SK-N-SH (cell line): ENCODE measurements around the gene ZBED1. TPM values are rescaled to one million over a fixed set of nuclear protein-coding genes. Genes with fewer than 3 reads are reported as not detected.
"Not testable (repeated sequence)": the region's sequence is repeated elsewhere in the genome, so short reads cannot be mapped to it uniquely, and the experiment has no call there.

ENCODE experiments used
- CTCF ChIA-PET: fragments of 300-600, 350-600 bp; formaldehyde crosslinking; extraction: SDS; loops from one replicate; lab custom pipeline; 2021; lab: Yijun Ruan, JAX
- POLR2A ChIA-PET: fragments of 350-600 bp; sonication (Branson Sonifier 250); formaldehyde crosslinking; extraction: SDS; loops from one replicate; lab custom pipeline; 2020; ENCODE audit warnings: antibody characterized with exemption, inconsistent platforms; lab: Yijun Ruan, JAX
- DNase-seq: peaks from one replicate; pipeline ENCODE4 v3.0.0; 2012
- H2AFZ ChIP-seq: fragments of 200-600 bp; sonication (generic); 2 replicates; pipeline ENCODE4 v1.8.1; 2016; ENCODE audit warnings: antibody characterized with exemption, mild to moderate bottlenecking, low read depth
- H3F3A ChIP-seq: fragments of 200-600 bp; sonication (generic); replicated peaks from 2 replicates; pipeline ENCODE3; 2016; ENCODE audit warnings: antibody characterized with exemption, mild to moderate bottlenecking; ENCODE audit not compliant: insufficient read depth
- H3K27ac ChIP-seq, 2 experiments: fragments of 200-500 bp in 1 of 2; fragments of 200-600 bp in 1 of 2; sonication (Bioruptor generic) in 1 of 2; sonication (generic), shearing (Covaris generic) in 1 of 2; 2 replicates each; pipeline versions ENCODE4 v1.5.1 to v1.6.1; 2014 to 2016; ENCODE audit warnings: low read depth in 2 of 2, inconsistent platforms in 1 of 2, low read length in 1 of 2, mild to moderate bottlenecking in 1 of 2, mixed read lengths in 1 of 2
- H3K27me3 ChIP-seq: fragments of 200-600 bp; sonication (generic), shearing (Covaris generic); 2 replicates; pipeline ENCODE4 v1.6.1; 2016; ENCODE audit warnings: mixed run types; ENCODE audit not compliant: insufficient read depth
- H3K36me3 ChIP-seq, 2 experiments: fragments of 200-500 bp in 1 of 2; fragments of 200-600 bp in 1 of 2; sonication (Bioruptor generic) in 1 of 2; sonication (generic) in 1 of 2; replicated peaks in 1 of 2; 2 replicates each; pipeline versions ENCODE3 to v1.5.1; 2014 to 2016; ENCODE audit warnings: low read length in 1 of 2, mild to moderate bottlenecking in 1 of 2; ENCODE audit not compliant: insufficient read depth in 2 of 2, control insufficient read depth in 1 of 2
- H3K4me1 ChIP-seq, 2 experiments: fragments of 200-500 bp in 1 of 2; fragments of 200-600 bp in 1 of 2; sonication (Bioruptor generic) in 1 of 2; sonication (generic), shearing (Covaris generic) in 1 of 2; 2 replicates each; pipeline versions ENCODE4 v1.5.1 to v1.6.1; 2014 to 2016; ENCODE audit warnings: low read depth in 1 of 2, low read length in 1 of 2, mixed run types in 1 of 2; ENCODE audit not compliant: insufficient read depth in 2 of 2, control insufficient read depth in 1 of 2
- H3K4me2 ChIP-seq: fragments of 200-600 bp; sonication (generic), shearing (Covaris generic); 2 replicates; pipeline ENCODE4 v1.6.1; 2017; ENCODE audit warnings: mixed run types
- H3K4me3 ChIP-seq, 2 experiments: fragments of 200-500 bp in 1 of 2; fragments of 200-600 bp in 1 of 2; sonication (Bioruptor generic) in 1 of 2; sonication (generic), shearing (Covaris generic) in 1 of 2; 2 replicates each; pipeline versions ENCODE4 v1.5.1 to v1.8.1; 2014 to 2016; ENCODE audit warnings: low read depth in 2 of 2, inconsistent platforms in 1 of 2, low read length in 1 of 2, mild to moderate bottlenecking in 1 of 2, mixed read lengths in 1 of 2, moderate library complexity in 1 of 2
- H3K79me2 ChIP-seq: fragments of 200-600 bp; sonication (generic); 2 replicates; pipeline ENCODE4 v1.8.1; 2017; ENCODE audit warnings: mild to moderate bottlenecking; ENCODE audit not compliant: insufficient read depth
- H3K9ac ChIP-seq: fragments of 200-600 bp; sonication (generic); 2 replicates; pipeline ENCODE4 v1.6.1; 2017; ENCODE audit warnings: mixed run types
- H3K9me2 ChIP-seq: fragments of 200-600 bp; sonication (generic); 2 replicates; pipeline ENCODE4 v1.6.1; 2017; ENCODE audit warnings: mixed run types
- H3K9me3 ChIP-seq: fragments of 200-600 bp; sonication (generic); 2 replicates; pipeline ENCODE4 v1.6.1; 2017; ENCODE audit warnings: mixed run types, mild to moderate bottlenecking, moderate library complexity
- H4K20me1 ChIP-seq: fragments of 200-600 bp; sonication (generic); 2 replicates; pipeline ENCODE4 v1.6.1; 2017; ENCODE audit warnings: mild to moderate bottlenecking, mixed run types; ENCODE audit not compliant: insufficient read depth
- EP300 ChIP-seq, 2 experiments: IDR thresholded peaks; 2 replicates each; pipeline versions ENCODE4 v1.4.0 to v1.6.1; 2012; ENCODE audit warnings: borderline replicate concordance in 1 of 2, low read depth in 1 of 2, low read length in 1 of 2
- FOXM1 ChIP-seq: IDR thresholded peaks from 2 replicates; pipeline ENCODE4 v1.4.0; 2012; ENCODE audit warnings: low read depth, mild to moderate bottlenecking
- GATA2 ChIP-seq: sonication (generic); formaldehyde crosslinking; IDR thresholded peaks from 2 replicates; pipeline ENCODE4 v1.5.0; 2020; ENCODE audit warnings: mild to moderate bottlenecking, missing genetic modification reagents
- JUND ChIP-seq: IDR thresholded peaks from 2 replicates; pipeline ENCODE4 v1.4.0; 2012
- MEF2A ChIP-seq: IDR thresholded peaks from 2 replicates; pipeline ENCODE4 v1.4.0; 2012; ENCODE audit warnings: low read depth, borderline replicate concordance
- MXI1 ChIP-seq: IDR thresholded peaks from 2 replicates; pipeline ENCODE4 v1.6.1; 2012; ENCODE audit warnings: mild to moderate bottlenecking, low read depth, low read length, improper control_type of control experiment
- NFIC ChIP-seq: IDR thresholded peaks from 2 replicates; pipeline ENCODE4 v1.4.0; 2012; ENCODE audit warnings: borderline replicate concordance
- NRF1 ChIP-seq: IDR thresholded peaks from 2 replicates; pipeline ENCODE4 v1.6.1; 2012; ENCODE audit warnings: low read depth, mild to moderate bottlenecking, low read length
- RAD21 ChIP-seq: IDR thresholded peaks from 2 replicates; pipeline ENCODE4 v1.6.1; 2012; ENCODE audit warnings: mild to moderate bottlenecking, low read length
- RCOR1 ChIP-seq: fragments of 150-350 bp; IDR thresholded peaks from 2 replicates; pipeline ENCODE4 v1.6.1; 2017; ENCODE audit warnings: antibody characterized with exemption, low read length
- RXRA ChIP-seq: IDR thresholded peaks from 2 replicates; pipeline ENCODE4 v1.4.0; 2012; ENCODE audit warnings: low read depth, mild to moderate bottlenecking, borderline replicate concordance
- SMC3 ChIP-seq: IDR thresholded peaks from 2 replicates; pipeline ENCODE4 v1.6.1; 2012; ENCODE audit warnings: low read depth, low read length, improper control_type of control experiment
- TAF1 ChIP-seq: IDR thresholded peaks from 2 replicates; pipeline ENCODE4 v1.6.1; 2012; ENCODE audit warnings: low read depth, mild to moderate bottlenecking, low read length, moderate library complexity, borderline replicate concordance
- TCF12 ChIP-seq: IDR thresholded peaks from 2 replicates; pipeline ENCODE4 v1.4.0; 2012
- WGBS: methylation state at CpG from one replicate; pipeline ENCODE4 v1.1.6; 2017; ENCODE audit warnings: low lambda C conversion rate; 5-methylcytosine and 5-hydroxymethylcytosine counted together
- polyA plus RNA-seq, 3 experiments: library from polyadenylated mRNA; depleted of rRNA; stranded (reverse); fragments of >200 nt; gene quantifications; 2 replicates each; pipeline ENCODE4 v1.2.3, GENCODE V29; 2012
- TF ChIP-seq, protein P1 (sequence below): fragments of 200-600 bp; sonication (generic); IDR thresholded peaks from 2 replicates; pipeline ENCODE4 v1.6.1; 2017; ENCODE audit warnings: antibody characterized with exemption, mild to moderate bottlenecking, moderate library complexity
- TF ChIP-seq, protein P2 (sequence below): IDR thresholded peaks from 2 replicates; pipeline ENCODE4 v1.6.1; 2012; ENCODE audit warnings: mild to moderate bottlenecking, low read depth, low read length, moderate library complexity
- TF ChIP-seq, protein P3 (sequence below): fragments of 150-350 bp; IDR thresholded peaks from 2 replicates; pipeline ENCODE4 v1.6.1; 2017; ENCODE audit warnings: antibody characterized with exemption, low read length, low read depth, borderline replicate concordance
- TF ChIP-seq, protein P4 (sequence below): IDR thresholded peaks from 2 replicates; pipeline ENCODE4 v1.4.0; 2012; ENCODE audit warnings: low read depth
- TF ChIP-seq, protein P5 (sequence below): IDR thresholded peaks from 2 replicates; pipeline ENCODE4 v1.4.0; 2012; ENCODE audit warnings: low read depth, borderline replicate concordance

ZBED1 gene
- polyA plus RNA-seq, 1 of the 3 experiments (the other 2 are of a cell fraction): 16.7 TPM

DNA sequence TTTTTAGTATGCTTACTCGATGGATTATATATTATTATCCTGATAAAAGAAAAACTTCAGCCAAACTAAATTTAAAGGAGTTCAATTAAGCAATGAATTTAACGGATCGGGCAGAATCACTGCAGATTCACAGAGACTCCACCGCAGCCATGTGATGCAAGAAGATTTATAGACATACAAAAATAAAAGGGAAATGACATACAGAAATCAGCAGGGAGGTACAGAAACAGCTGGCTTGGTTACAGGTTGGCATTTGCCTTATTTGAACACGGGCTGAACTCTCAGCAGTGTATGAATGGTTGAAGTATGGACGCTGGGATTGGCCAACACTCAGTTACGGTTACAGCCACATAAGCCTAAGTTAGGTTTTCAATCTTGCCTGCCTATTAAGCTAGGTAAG is 35.4 kb upstream of the ZBED1 start:
- H3K9ac ChIP-seq: no peak overlapping the region
- no peak for DNase-seq
- H4K20me1 ChIP-seq: no peaks in the 10 kb centered on the region
- no peaks in the 10 kb centered on the region for H3K36me3 ChIP-seq
- no peaks in the 10 kb centered on the region for H3K4me1 ChIP-seq
- POLR2A ChIA-PET: no interaction called here
- H3K4me3 ChIP-seq: no peak overlapping the region
- no peak overlapping the region for H3K4me2 ChIP-seq
- no peaks in the 10 kb centered on the region for H3F3A ChIP-seq
- H2AFZ ChIP-seq: no peak overlapping the region
- H3K79me2 ChIP-seq: no peaks in the 10 kb centered on the region
- CTCF ChIA-PET: no interaction called here
- H3K27me3 ChIP-seq: peaks cover 31% of the 10 kb centered on the region; the same call in 1 of the 2 replicates
- no peaks in the 10 kb centered on the region for H3K9me3 ChIP-seq
- 48% methylated on average over 7 of the region's 7 CpGs for WGBS
- no peaks in the 10 kb centered on the region for H3K9me2 ChIP-seq
- TF ChIP-seq MXI1 (no peak), RAD21 (no peak), TCF12 (no peak), EP300 (IDR thresholded peaks at IDR 0.05; ENCODE audit: borderline replicate concordance in 1 of 2, low read depth in 1 of 2, low read length in 1 of 2) (no peak), RXRA (no peak), FOXM1 (no peak), RCOR1 (no peak), JUND (no peak), MEF2A (no peak), NRF1 (no peak), NFIC (no peak), SMC3 (no peak), TAF1 (no peak), GATA2 (no peak)
- TF ChIP-seq, protein P1, sequence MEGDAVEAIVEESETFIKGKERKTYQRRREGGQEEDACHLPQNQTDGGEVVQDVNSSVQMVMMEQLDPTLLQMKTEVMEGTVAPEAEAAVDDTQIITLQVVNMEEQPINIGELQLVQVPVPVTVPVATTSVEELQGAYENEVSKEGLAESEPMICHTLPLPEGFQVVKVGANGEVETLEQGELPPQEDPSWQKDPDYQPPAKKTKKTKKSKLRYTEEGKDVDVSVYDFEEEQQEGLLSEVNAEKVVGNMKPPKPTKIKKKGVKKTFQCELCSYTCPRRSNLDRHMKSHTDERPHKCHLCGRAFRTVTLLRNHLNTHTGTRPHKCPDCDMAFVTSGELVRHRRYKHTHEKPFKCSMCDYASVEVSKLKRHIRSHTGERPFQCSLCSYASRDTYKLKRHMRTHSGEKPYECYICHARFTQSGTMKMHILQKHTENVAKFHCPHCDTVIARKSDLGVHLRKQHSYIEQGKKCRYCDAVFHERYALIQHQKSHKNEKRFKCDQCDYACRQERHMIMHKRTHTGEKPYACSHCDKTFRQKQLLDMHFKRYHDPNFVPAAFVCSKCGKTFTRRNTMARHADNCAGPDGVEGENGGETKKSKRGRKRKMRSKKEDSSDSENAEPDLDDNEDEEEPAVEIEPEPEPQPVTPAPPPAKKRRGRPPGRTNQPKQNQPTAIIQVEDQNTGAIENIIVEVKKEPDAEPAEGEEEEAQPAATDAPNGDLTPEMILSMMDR: no peak
- TF ChIP-seq, protein P2, sequence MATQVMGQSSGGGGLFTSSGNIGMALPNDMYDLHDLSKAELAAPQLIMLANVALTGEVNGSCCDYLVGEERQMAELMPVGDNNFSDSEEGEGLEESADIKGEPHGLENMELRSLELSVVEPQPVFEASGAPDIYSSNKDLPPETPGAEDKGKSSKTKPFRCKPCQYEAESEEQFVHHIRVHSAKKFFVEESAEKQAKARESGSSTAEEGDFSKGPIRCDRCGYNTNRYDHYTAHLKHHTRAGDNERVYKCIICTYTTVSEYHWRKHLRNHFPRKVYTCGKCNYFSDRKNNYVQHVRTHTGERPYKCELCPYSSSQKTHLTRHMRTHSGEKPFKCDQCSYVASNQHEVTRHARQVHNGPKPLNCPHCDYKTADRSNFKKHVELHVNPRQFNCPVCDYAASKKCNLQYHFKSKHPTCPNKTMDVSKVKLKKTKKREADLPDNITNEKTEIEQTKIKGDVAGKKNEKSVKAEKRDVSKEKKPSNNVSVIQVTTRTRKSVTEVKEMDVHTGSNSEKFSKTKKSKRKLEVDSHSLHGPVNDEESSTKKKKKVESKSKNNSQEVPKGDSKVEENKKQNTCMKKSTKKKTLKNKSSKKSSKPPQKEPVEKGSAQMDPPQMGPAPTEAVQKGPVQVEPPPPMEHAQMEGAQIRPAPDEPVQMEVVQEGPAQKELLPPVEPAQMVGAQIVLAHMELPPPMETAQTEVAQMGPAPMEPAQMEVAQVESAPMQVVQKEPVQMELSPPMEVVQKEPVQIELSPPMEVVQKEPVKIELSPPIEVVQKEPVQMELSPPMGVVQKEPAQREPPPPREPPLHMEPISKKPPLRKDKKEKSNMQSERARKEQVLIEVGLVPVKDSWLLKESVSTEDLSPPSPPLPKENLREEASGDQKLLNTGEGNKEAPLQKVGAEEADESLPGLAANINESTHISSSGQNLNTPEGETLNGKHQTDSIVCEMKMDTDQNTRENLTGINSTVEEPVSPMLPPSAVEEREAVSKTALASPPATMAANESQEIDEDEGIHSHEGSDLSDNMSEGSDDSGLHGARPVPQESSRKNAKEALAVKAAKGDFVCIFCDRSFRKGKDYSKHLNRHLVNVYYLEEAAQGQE: no peak
- TF ChIP-seq, protein P3, sequence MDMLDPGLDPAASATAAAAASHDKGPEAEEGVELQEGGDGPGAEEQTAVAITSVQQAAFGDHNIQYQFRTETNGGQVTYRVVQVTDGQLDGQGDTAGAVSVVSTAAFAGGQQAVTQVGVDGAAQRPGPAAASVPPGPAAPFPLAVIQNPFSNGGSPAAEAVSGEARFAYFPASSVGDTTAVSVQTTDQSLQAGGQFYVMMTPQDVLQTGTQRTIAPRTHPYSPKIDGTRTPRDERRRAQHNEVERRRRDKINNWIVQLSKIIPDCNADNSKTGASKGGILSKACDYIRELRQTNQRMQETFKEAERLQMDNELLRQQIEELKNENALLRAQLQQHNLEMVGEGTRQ: no peak
- TF ChIP-seq, protein P4, sequence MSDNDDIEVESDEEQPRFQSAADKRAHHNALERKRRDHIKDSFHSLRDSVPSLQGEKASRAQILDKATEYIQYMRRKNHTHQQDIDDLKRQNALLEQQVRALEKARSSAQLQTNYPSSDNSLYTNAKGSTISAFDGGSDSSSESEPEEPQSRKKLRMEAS: no peak
- TF ChIP-seq, protein P5, sequence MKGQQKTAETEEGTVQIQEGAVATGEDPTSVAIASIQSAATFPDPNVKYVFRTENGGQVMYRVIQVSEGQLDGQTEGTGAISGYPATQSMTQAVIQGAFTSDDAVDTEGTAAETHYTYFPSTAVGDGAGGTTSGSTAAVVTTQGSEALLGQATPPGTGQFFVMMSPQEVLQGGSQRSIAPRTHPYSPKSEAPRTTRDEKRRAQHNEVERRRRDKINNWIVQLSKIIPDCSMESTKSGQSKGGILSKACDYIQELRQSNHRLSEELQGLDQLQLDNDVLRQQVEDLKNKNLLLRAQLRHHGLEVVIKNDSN: no peak
- H3K27ac ChIP-seq: no peak overlapping the region

DNA sequence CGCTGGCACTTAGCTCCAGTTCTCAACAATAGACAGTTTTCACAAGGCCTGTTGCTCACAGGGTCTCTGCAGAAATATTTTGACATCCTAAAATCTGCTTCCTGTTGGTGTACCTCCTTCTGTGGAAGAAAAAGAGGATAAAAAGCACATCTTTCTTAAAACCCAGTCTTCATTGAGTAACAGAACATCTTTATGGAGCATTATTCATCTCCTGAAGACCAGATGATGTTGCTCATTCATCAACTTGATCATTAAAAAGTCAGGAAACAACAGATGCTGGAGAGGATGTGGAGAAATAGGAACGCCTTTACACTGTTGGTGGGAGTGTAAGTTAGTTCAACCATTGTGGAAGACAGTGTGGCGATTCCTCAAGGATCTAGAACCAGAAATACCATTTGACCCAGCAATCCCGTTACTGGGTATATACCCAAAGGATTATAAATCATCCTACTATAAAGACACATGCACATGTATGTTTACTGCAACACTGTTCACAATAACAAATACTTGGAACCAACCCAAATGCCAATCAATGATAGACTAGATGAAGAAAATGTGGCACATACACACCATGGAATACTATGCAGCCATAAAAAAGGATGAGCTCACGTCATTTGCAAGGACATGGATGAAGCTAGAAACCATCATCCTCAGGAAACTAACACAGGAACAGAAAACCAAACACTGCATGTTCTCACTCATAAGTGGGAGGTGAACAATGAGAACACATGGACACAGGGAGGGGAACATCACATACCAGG is 33.7 kb upstream of the ZBED1 start:
- DNase-seq, H3K79me2 ChIP-seq, H3K27ac ChIP-seq, POLR2A ChIA-PET, H3F3A ChIP-seq, H4K20me1 ChIP-seq, H3K36me3 ChIP-seq, H3K4me2 ChIP-seq, CTCF ChIA-PET, H3K9ac ChIP-seq, H3K9me3 ChIP-seq, H3K4me1 ChIP-seq, H3K4me3 ChIP-seq, H3K9me2 ChIP-seq, H2AFZ ChIP-seq: not testable (repeated sequence)
- peaks cover 31% of the 10 kb centered on the region; the same call in 1 of the 2 replicates for H3K27me3 ChIP-seq
- 26% methylated on average over 5 of the region's 5 CpGs for WGBS
